Upper lobe of left lung (tissue), 6 donors: ENCODE data around the gene NBAS. TPM values are rescaled to one million over a fixed set of nuclear protein-coding genes. Genes with fewer than 3 reads are reported as not detected.

Experiments used
- ATAC-seq, 2 donors: fragments of 200-7000 bp; cut with Tn5 transposase; one replicate each; pipeline ENCODE4 v1.9.1; 2022; ENCODE audit warnings: mild to moderate bottlenecking in 2 of 2, moderate library complexity in 2 of 2; ENCODE audit not compliant: low FRiP score in 2 of 2
- DNase-seq, 2 donors: peaks; one replicate each; pipeline ENCODE4 v3.0.0-alpha.2; 2019 to 2020
- H3K27ac ChIP-seq, 4 donors: fragments of 200-600 bp; sonication (generic); one replicate each; pipeline ENCODE4 v1.5.1; 2016 to 2019
- H3K27me3 ChIP-seq, 4 donors: fragments of 200-600 bp; sonication (generic); one replicate each; pipeline ENCODE4 v1.5.1; 2017 to 2019
- H3K36me3 ChIP-seq, 4 donors: fragments of 200-600 bp; sonication (generic); one replicate each; pipeline ENCODE4 v1.5.1; 2016 to 2019
- H3K4me1 ChIP-seq, 4 donors: fragments of 200-600 bp; sonication (generic); one replicate each; pipeline ENCODE4 v1.5.1; 2018 to 2019
- H3K4me3 ChIP-seq, 4 donors: fragments of 200-600 bp; sonication (generic); one replicate each; pipeline ENCODE4 v1.5.1; 2017 to 2019; ENCODE audit warnings: mild to moderate bottlenecking in 2 of 4, moderate library complexity in 1 of 4
- H3K9me3 ChIP-seq, 4 donors: fragments of 200-600 bp; sonication (generic); one replicate each; pipeline ENCODE4 v1.5.1; 2018 to 2019
- CTCF ChIP-seq, 6 experiments: fragments of 450-650 bp in 4 of 6; fragments of 200-600 bp in 2 of 6; sonication (generic) in 2 of 6; IDR thresholded peaks; one replicate each; pipeline ENCODE4 v1.5.1; 2016 to 2019; ENCODE audit warnings: antibody characterized with exemption in 6 of 6
- EP300 ChIP-seq, 4 donors: sonication (generic); formaldehyde crosslinking; IDR thresholded peaks; one replicate each; pipeline ENCODE4 v1.5.1; 2017; ENCODE audit warnings: antibody characterized with exemption in 4 of 4, control low read depth in 2 of 4
- POLR2A ChIP-seq, 4 donors: fragments of 450-650 bp; IDR thresholded peaks; one replicate each; pipeline ENCODE4 v1.5.1; 2016 to 2017; ENCODE audit warnings: antibody characterized with exemption in 4 of 4, mild to moderate bottlenecking in 2 of 4
- POLR2AphosphoS5 ChIP-seq, 2 donors: sonication (generic); formaldehyde crosslinking; IDR thresholded peaks; one replicate each; pipeline ENCODE4 v1.5.1; 2017; ENCODE audit warnings: antibody characterized with exemption in 2 of 2
- whole genome bisulfite sequencing, 2 donors: methylation state at CpG; one replicate each; pipeline ENCODE4 v1.1.5; 2017 to 2018; 5-methylcytosine and 5-hydroxymethylcytosine counted together
- total RNA-seq, 6 donors: library from RNA; depleted of rRNA in 4 of 6; stranded (reverse); fragments of >200 nt in 4 of 6; gene quantifications; one replicate each; pipeline versions ENCODE4 v1.1.0 to v1.2.1, GENCODE V29; 2016 to 2021
- donor health status: DM: no; HTN: no; CAD: no; lungs with moderate emphysema.
- donor health status: DM: no; HTN: yes; CAD: no; lungs with severe emphysema.

NBAS gene
- total RNA-seq, 6 donors from 2014 or later, result 33.2 to 75.5 (median 43.1) TPM

- DNase-seq (peak in 1 of 2 donors; percentile 1), ATAC-seq (no peak)
- no peak overlapping the region for H3K4me3 ChIP-seq
- TF ChIP-seq EP300 (IDR thresholded peaks at IDR 0.05) (peak in 1 of 4 donors; percentile 70), POLR2AphosphoS5 (IDR thresholded peaks at IDR 0.05) (no peak)
- 61 to 69% methylated on average over 9 of the region's 9 CpGs for WGBS, 2 donors
- peaks cover 0 to 8% (median 6%) of the 10 kb centered on the region in 4 donors for H3K4me1 ChIP-seq
- H3K27ac ChIP-seq, result peak overlapping the region in 3 of 4 donors; percentile 43 to 52 (median 48)
- no peaks in the 10 kb centered on the region for H3K9me3 ChIP-seq
- no peaks in the 10 kb centered on the region for H3K36me3 ChIP-seq
- H3K27me3 ChIP-seq, result no peaks in the 10 kb centered on the region
Measured at GRCh38 chr2:15160201-15160991, 400.7 kb downstream of the NBAS start.

GRCh38 chr2:15159751-15160177 lies 401.4 kb downstream of the NBAS start:
- Histone ChIP-seq H3K36me3 (no peaks in the 10 kb centered on the region), H3K4me3 (no peak overlapping the region), H3K9me3 (no peaks in the 10 kb centered on the region), H3K4me1 (peaks cover 0 to 8% (median 6%) of the 10 kb centered on the region in 4 donors), H3K27me3 (no peaks in the 10 kb centered on the region), H3K27ac (peak overlapping the region in 3 of 4 donors; percentile 36 to 52 (median 48))
- 30 to 33% methylated on average over 3 of the region's 3 CpGs for WGBS, 2 donors
- TF ChIP-seq POLR2AphosphoS5 (IDR thresholded peaks at IDR 0.05) (no peak), POLR2A (IDR thresholded peaks at IDR 0.05) (no peak), CTCF (IDR thresholded peaks at IDR 0.05) (peak in 3 of 6 experiments; percentile 29 to 46 (median 43)), EP300 (IDR thresholded peaks at IDR 0.05) (no peak)
- no peak for ATAC-seq
- no peak for DNase-seq

- no peak for TF ChIP-seq CTCF (IDR thresholded peaks at IDR 0.05)
- no peak for TF ChIP-seq POLR2AphosphoS5 (IDR thresholded peaks at IDR 0.05)
- no peak for TF ChIP-seq EP300 (IDR thresholded peaks at IDR 0.05)
- TF ChIP-seq POLR2A (IDR thresholded peaks at IDR 0.05), result no peak
- no peaks in the 10 kb centered on the region for H3K36me3 ChIP-seq
- no peaks in the 10 kb centered on the region for H3K27me3 ChIP-seq
- peaks cover 0 to 8% (median 6%) of the 10 kb centered on the region in 4 donors for H3K4me1 ChIP-seq
- no peak overlapping the region for H3K27ac ChIP-seq
- 74 to 83% methylated on average over 5 of the region's 5 CpGs for WGBS, 2 donors
- no peaks in the 10 kb centered on the region for H3K9me3 ChIP-seq
- ATAC-seq, result no peak
- DNase-seq, result no peak
- no peak overlapping the region for H3K4me3 ChIP-seq
Measured at GRCh38 chr2:15159206-15159605, 401.9 kb downstream of the NBAS start.

GRCh38 chr2:15158532-15158931 lies 402.6 kb downstream of the NBAS start:
- no peak for TF ChIP-seq EP300 (IDR thresholded peaks at IDR 0.05)
- no peak for TF ChIP-seq POLR2A (IDR thresholded peaks at IDR 0.05)
- TF ChIP-seq POLR2AphosphoS5 (IDR thresholded peaks at IDR 0.05), result no peak
- TF ChIP-seq CTCF (IDR thresholded peaks at IDR 0.05), result no peak
- no peak overlapping the region for H3K4me3 ChIP-seq
- DNase-seq (no peak), ATAC-seq (no peak)
- H3K9me3 ChIP-seq, result no peaks in the 10 kb centered on the region
- H3K36me3 ChIP-seq, result no peaks in the 10 kb centered on the region
- 86% methylated on average over 5 of the region's 5 CpGs; no CpG with 5 or more reads in 1 of the 2 donors for WGBS, 2 donors
- peaks cover 0 to 8% (median 6%) of the 10 kb centered on the region in 4 donors for H3K4me1 ChIP-seq
- no peaks in the 10 kb centered on the region for H3K27me3 ChIP-seq
- H3K27ac ChIP-seq, result no peak overlapping the region

- no peak for ATAC-seq
Measured at GRCh38 chr2:15158100-15158499, 403.0 kb downstream of the NBAS start.

More at GRCh38 chr2:15158100-15158499, 403.0 kb downstream of the NBAS start:
- H3K27me3 ChIP-seq, result no peaks in the 10 kb centered on the region
- no peaks in the 10 kb centered on the region for H3K9me3 ChIP-seq
- H3K4me3 ChIP-seq, result no peak overlapping the region
- DNase-seq, result no peak
- peaks cover 0 to 8% (median 6%) of the 10 kb centered on the region in 4 donors for H3K4me1 ChIP-seq
- no peak overlapping the region for H3K27ac ChIP-seq
- 75% methylated on average over 4 of the region's 4 CpGs; no CpG with 5 or more reads in 1 of the 2 donors for WGBS, 2 donors
- TF ChIP-seq CTCF (IDR thresholded peaks at IDR 0.05), result no peak
- TF ChIP-seq POLR2AphosphoS5 (IDR thresholded peaks at IDR 0.05), result no peak
- no peak for TF ChIP-seq POLR2A (IDR thresholded peaks at IDR 0.05)
- no peak for TF ChIP-seq EP300 (IDR thresholded peaks at IDR 0.05)
- no peaks in the 10 kb centered on the region for H3K36me3 ChIP-seq
